OCI-LY1 (cell line): ENCODE results near the gene TUBE1.

ENCODE experiments used
- H2AFZ ChIP-seq: fragments of 200-600 bp; sonication (generic), shearing (Covaris generic); 2 replicates; pipeline ENCODE4 v1.6.0; 2014; ENCODE audit warnings: antibody characterized with exemption, mild to moderate bottlenecking, low read length
- H3F3A ChIP-seq: fragments of 200-600 bp; sonication (generic), shearing (Covaris generic); 2 replicates; pipeline ENCODE4 v1.6.0; 2014; ENCODE audit warnings: mild to moderate bottlenecking, antibody characterized with exemption, low read length, moderate library complexity; ENCODE audit not compliant: insufficient read depth
- H3K27ac ChIP-seq: fragments of 200-600 bp; sonication (generic); 2 replicates; pipeline ENCODE4 v1.5.1; 2014; ENCODE audit warnings: low read length, mixed run types, mild to moderate bottlenecking, low read depth; ENCODE audit not compliant: poor library complexity, severe bottlenecking
- H3K27me3 ChIP-seq: fragments of 200-600 bp; sonication (generic); 2 replicates; pipeline ENCODE4 v1.6.0; 2014; ENCODE audit warnings: antibody characterized with exemption, mild to moderate bottlenecking, low read length, moderate library complexity; ENCODE audit not compliant: insufficient read depth
- H3K36me3 ChIP-seq: fragments of 200-600 bp; sonication (generic); 2 replicates; pipeline ENCODE4 v1.6.1; 2014; ENCODE audit warnings: mild to moderate bottlenecking, antibody characterized with exemption, low read length, moderate library complexity, mixed read lengths; ENCODE audit not compliant: insufficient read depth
- H3K4me1 ChIP-seq: fragments of 200-600 bp; sonication (generic); 2 replicates; pipeline ENCODE4 v1.5.1; 2014; ENCODE audit warnings: mild to moderate bottlenecking, low read length, moderate library complexity; ENCODE audit not compliant: insufficient read depth, severe bottlenecking
- H3K4me2 ChIP-seq: fragments of 200-600 bp; sonication (generic), shearing (Covaris generic); 2 replicates; pipeline ENCODE4 v1.6.1; 2014; ENCODE audit warnings: low read length
- H3K4me3 ChIP-seq: fragments of 200-600 bp; sonication (generic); 2 replicates; pipeline ENCODE4 v1.5.1; 2014; ENCODE audit warnings: low read length, low read depth, mild to moderate bottlenecking, mixed read lengths; ENCODE audit not compliant: poor library complexity, severe bottlenecking
- H3K79me2 ChIP-seq: fragments of 200-600 bp; shearing (Covaris generic); 2 replicates; pipeline ENCODE4 v1.6.1; 2016; ENCODE audit warnings: mixed run types, low read length, mixed read lengths; ENCODE audit not compliant: insufficient read depth
- H3K9ac ChIP-seq: fragments of 200-600 bp; sonication (generic), shearing (Covaris generic); 2 replicates; pipeline ENCODE4 v1.6.1; 2014; ENCODE audit warnings: mild to moderate bottlenecking, low read length, mixed read lengths
- H3K9me2 ChIP-seq: fragments of 200-600 bp; sonication (generic), shearing (Covaris generic); 2 replicates; pipeline ENCODE4 v1.6.1; 2014; ENCODE audit warnings: low read depth, mild to moderate bottlenecking, low read length, mixed read lengths
- H3K9me3 ChIP-seq: fragments of 200-600 bp; shearing (Covaris generic); 2 replicates; pipeline ENCODE4 v1.6.1; 2014; ENCODE audit warnings: low read length, mixed read lengths
- H4K20me1 ChIP-seq: fragments of 200-600 bp; sonication (generic), shearing (Covaris generic); 2 replicates; pipeline ENCODE4 v1.6.0; 2016; ENCODE audit warnings: mild to moderate bottlenecking, low read length; ENCODE audit not compliant: insufficient read depth
- CTCF ChIP-seq: fragments of 200-600 bp; sonication (generic), shearing (Covaris generic); IDR thresholded peaks from 2 replicates; pipeline ENCODE4 v1.5.1; 2017; ENCODE audit warnings: mild to moderate bottlenecking, antibody characterized with exemption, low read length, moderate library complexity, mixed read lengths
- EZH2 ChIP-seq: fragments of 200-600 bp; sonication (generic), shearing (Covaris generic); IDR thresholded peaks from 2 replicates; pipeline ENCODE4 v1.8.0; 2017; ENCODE audit warnings: borderline replicate concordance, mixed run types, mild to moderate bottlenecking, antibody characterized with exemption, low read length, moderate library complexity, mixed read lengths

TUBE1 gene

GRCh38 chr6:112029045-112029822 is 58.0 kb downstream of the TUBE1 start:
- Histone ChIP-seq H3K27ac (no peak overlapping the region), H3K27me3 (no peaks in the 10 kb centered on the region), H2AFZ (no peak overlapping the region), H4K20me1 (no peaks in the 10 kb centered on the region), H3K4me2 (no peak overlapping the region), H3F3A (no peaks in the 10 kb centered on the region), H3K4me1 (no peaks in the 10 kb centered on the region), H3K4me3 (no peak overlapping the region), H3K9me2 (no peaks in the 10 kb centered on the region), H3K9me3 (no peaks in the 10 kb centered on the region), H3K36me3 (no peaks in the 10 kb centered on the region), H3K9ac (no peak overlapping the region), H3K79me2 (no peaks in the 10 kb centered on the region)
- TF ChIP-seq CTCF, result peak; percentile 88
- TF ChIP-seq EZH2, result no peak

GRCh38 chr6:112027942-112028674 is 59.2 kb downstream of the TUBE1 start:
- H3K27me3 ChIP-seq, result no peaks in the 10 kb centered on the region
- no peaks in the 10 kb centered on the region for H3F3A ChIP-seq
- H2AFZ ChIP-seq, result no peak overlapping the region
- H3K79me2 ChIP-seq, result no peaks in the 10 kb centered on the region
- TF ChIP-seq EZH2 (no peak), CTCF (no peak)
- H3K27ac ChIP-seq, result no peak overlapping the region
- H3K9me2 ChIP-seq, result no peaks in the 10 kb centered on the region
- no peaks in the 10 kb centered on the region for H3K4me1 ChIP-seq
- H3K4me3 ChIP-seq, result no peak overlapping the region
- no peaks in the 10 kb centered on the region for H3K36me3 ChIP-seq
- H3K4me2 ChIP-seq, result no peak overlapping the region
- H3K9me3 ChIP-seq, result no peaks in the 10 kb centered on the region
- H3K9ac ChIP-seq, result no peak overlapping the region
- no peaks in the 10 kb centered on the region for H4K20me1 ChIP-seq

- no peak overlapping the region for H3K27ac ChIP-seq
- H4K20me1 ChIP-seq, result no peaks in the 10 kb centered on the region
- no peak overlapping the region for H3K4me3 ChIP-seq
- no peaks in the 10 kb centered on the region for H3K27me3 ChIP-seq
- H3K36me3 ChIP-seq, result no peaks in the 10 kb centered on the region
- H3K4me2 ChIP-seq, result no peak overlapping the region
- no peaks in the 10 kb centered on the region for H3K79me2 ChIP-seq
- H3F3A ChIP-seq, result no peaks in the 10 kb centered on the region
- H3K9me2 ChIP-seq, result no peaks in the 10 kb centered on the region
- H3K9me3 ChIP-seq, result no peaks in the 10 kb centered on the region
- no peak overlapping the region for H3K9ac ChIP-seq
- no peak overlapping the region for H2AFZ ChIP-seq
- TF ChIP-seq EZH2 (no peak), CTCF (no peak)
- H3K4me1 ChIP-seq, result no peaks in the 10 kb centered on the region
Observed at GRCh38 chr6:112026933-112027332, 60.3 kb downstream of the TUBE1 start.
